ENCODE data around the gene AKR1C1.

- no peak for TF ChIP-seq PKNOX1 (IDR thresholded peaks at IDR 0.05)
- no peak for TF ChIP-seq BHLHE40 (IDR thresholded peaks at IDR 0.05; ENCODE audit: borderline replicate concordance)
- no peak for TF ChIP-seq SUZ12 (IDR thresholded peaks at IDR 0.05)
- TF ChIP-seq FOXK2 (IDR thresholded peaks at IDR 0.05) = no peak
- TF ChIP-seq NFRKB (IDR thresholded peaks at IDR 0.05) = no peak
- no peak for TF ChIP-seq HDGF (IDR thresholded peaks at IDR 0.05; ENCODE audit: borderline replicate concordance)
- no peak for TF ChIP-seq FOXM1 (IDR thresholded peaks at IDR 0.05; ENCODE audit: borderline replicate concordance)
- no peak for TF ChIP-seq SP1 (IDR thresholded peaks at IDR 0.05)
- TF ChIP-seq ARNT (IDR thresholded peaks at IDR 0.05) = no peak
- TF ChIP-seq ELF4 (IDR thresholded peaks at IDR 0.05) = no peak
- TF ChIP-seq TARDBP (IDR thresholded peaks at IDR 0.05) = no peak
- no peak for TF ChIP-seq FOXA1 (IDR thresholded peaks at IDR 0.05)
- no peak for TF ChIP-seq CTBP1 (IDR thresholded peaks at IDR 0.05; ENCODE audit: borderline replicate concordance)
- TF ChIP-seq ZNF384 (IDR thresholded peaks at IDR 0.05) = no peak
Measured at GRCh38 chr10:4978870-4979269, 15.7 kb downstream of the AKR1C1 start.

Measured in HEK293T (cell line).